D721Med (cell line): ENCODE results near the gene DDHD1.

Source experiments
- DNase-seq: peaks from one replicate; pipeline ENCODE4 v3.0.0; 2011; ENCODE audit warnings: low spot score; ENCODE audit not compliant: insufficient read length
- FAIRE-seq: peaks from 2 replicates; lab custom pipeline; 2011; peaks lifted over from hg19 to GRCh38; lab: Jason Lieb, UNC
- CTCF ChIP-seq: IDR thresholded peaks from 2 replicates; pipeline ENCODE4 v1.5.1; 2012; ENCODE audit warnings: mild to moderate bottlenecking, control low read depth; ENCODE audit not compliant: insufficient read depth; ENCODE audit errors: missing control alignments

Gene DDHD1

DNA sequence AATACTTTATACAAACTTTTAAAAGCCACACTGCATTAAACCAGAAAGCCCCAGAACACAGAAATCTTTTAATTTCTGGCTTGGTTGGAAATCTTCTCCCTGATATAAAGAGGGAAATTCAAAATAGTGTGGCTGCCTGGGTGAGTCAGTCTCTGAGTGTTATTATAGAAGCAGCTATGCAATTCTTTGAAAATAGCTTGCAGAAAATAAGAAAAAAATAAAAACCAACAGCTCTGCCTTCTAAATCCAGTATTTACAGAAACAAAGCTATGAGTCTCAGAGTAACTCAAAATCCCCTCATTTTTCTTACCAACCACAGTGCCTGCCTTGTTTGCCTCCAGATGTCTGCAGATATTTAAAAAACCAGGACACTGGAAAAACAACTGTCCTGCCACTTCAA, 133.7 kb downstream of the DDHD1 start:
- DNase-seq (no peak), FAIRE-seq (no peak)
- no peak for TF ChIP-seq CTCF

DNA sequence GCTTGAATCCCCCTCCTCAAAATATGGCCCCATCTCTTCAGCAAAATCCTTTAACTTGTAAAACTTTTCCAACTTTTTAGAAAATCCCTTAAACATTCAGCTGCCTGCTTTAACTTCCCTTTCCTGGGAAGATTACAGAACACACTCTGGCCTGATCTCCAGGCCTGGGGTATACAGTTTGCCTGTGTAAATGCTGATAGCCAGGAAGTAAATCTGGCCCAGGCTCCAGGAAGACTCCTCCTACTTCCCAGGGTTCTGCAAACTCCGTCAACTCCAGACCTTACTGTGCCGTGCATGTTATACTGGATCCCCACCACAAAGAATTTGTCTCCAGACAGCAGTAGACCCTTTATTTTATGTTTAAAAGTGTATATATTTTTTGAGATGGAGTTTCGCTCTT, 135.3 kb downstream of the DDHD1 start:
- TF ChIP-seq CTCF = no peak
- FAIRE-seq (no peak), DNase-seq (no peak)

DNA sequence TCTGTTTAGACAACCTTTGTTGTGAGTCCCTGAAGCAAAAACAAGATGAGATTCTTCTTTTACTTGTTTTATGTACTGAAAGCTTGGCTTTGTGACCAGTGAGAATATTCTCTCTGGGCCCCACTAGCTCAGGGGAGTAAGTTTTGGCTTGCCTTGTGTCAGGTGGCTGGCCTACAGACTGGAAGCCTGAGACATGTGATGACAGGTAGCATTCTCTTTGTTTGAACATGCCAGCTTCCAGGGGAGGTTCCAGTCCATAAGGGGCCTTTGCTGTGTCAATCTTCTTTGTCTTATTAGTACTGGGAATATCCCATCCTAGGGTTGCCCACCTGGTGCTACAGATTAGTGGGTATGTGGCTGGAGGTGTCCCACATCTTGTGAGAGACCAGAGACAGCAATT, 136.2 kb downstream of the DDHD1 start:
- no peak for TF ChIP-seq CTCF
- FAIRE-seq (no peak), DNase-seq (no peak)

- FAIRE-seq = no peak
- TF ChIP-seq CTCF = no peak
Measured at GRCh38 chr14:53016491-53016890, 136.6 kb downstream of the DDHD1 start.

GRCh38 chr14:53011053-53011462, 142.1 kb downstream of the DDHD1 start:
- no peak for TF ChIP-seq CTCF
- no peak for DNase-seq

More at GRCh38 chr14:53016491-53016890, 136.6 kb downstream of the DDHD1 start:
- no peak for DNase-seq

DNA sequence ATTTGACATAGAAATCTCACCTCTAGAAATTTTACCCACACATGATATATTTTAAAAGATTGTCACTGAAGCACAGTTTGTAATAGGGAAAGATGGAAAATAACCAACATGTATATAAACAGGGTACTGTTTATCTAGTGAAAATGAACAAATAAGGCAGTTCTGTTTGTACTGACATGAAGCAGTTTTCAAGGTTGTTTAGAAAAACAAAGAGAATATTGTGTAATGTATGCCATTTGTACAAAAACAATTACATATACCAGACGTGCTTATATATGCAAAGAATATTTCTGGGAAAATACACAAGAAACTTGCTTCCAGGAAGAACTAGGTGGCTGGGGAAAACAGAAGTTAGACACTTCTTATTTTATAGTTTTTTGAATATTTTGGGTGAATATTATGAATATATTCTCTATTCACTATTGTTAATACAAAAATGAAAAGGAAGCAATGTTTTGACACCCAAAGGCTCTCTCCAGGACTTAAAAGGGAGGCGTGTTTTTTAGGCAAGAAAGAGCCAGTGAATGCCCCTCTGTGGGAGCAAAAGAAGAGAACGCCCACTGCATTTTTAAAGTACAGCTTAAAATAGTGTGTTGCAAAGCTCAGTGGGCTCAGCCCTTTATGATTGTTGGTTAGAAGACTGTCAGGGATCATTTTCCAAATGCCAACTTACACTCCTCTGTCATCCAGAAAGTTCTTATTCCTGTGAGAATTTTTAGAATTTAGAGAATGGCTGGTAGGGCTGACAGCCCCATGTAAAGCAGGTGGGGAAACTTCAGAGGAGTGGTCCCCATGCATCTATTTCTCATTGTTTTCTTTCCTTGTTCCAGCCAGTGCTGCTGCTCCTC, 142.7 kb downstream of the DDHD1 start:
- FAIRE-seq (no peak), DNase-seq (no peak)
- TF ChIP-seq CTCF = no peak

More at GRCh38 chr14:53011053-53011462, 142.1 kb downstream of the DDHD1 start:
- no peak for FAIRE-seq

- no peak for TF ChIP-seq CTCF
- DNase-seq (no peak), FAIRE-seq (no peak)
Measured at GRCh38 chr14:53006931-53007562, 146.1 kb downstream of the DDHD1 start.
